Mesenchymal stem cell (in vitro differentiated cells and primary cell): Measurements from ENCODE around the gene ZDHHC14.

Source experiments
- DNase-seq: peaks from one replicate; pipeline ENCODE4 v3.0.0-alpha.2; 2013
- H2AFZ ChIP-seq: one replicate; pipeline ENCODE4 v1.6.1; 2013; ENCODE audit warnings: low read depth, mild to moderate bottlenecking, control low read depth, inconsistent platforms, low read length, moderate library complexity
- H2AK5ac ChIP-seq: 2 replicates; pipeline ENCODE4 v1.6.1; 2013; ENCODE audit warnings: low read length, moderate library complexity, mild to moderate bottlenecking, inconsistent platforms; ENCODE audit not compliant: severe bottlenecking
- H2BK120ac ChIP-seq: one replicate; pipeline ENCODE4 v1.6.1; 2013; ENCODE audit warnings: low read depth, mild to moderate bottlenecking, inconsistent platforms, low read length, moderate library complexity
- H2BK12ac ChIP-seq, 2 experiments: one replicate each; pipeline ENCODE4 v1.6.1; 2013; ENCODE audit warnings: inconsistent platforms in 2 of 2, low read length in 2 of 2, mild to moderate bottlenecking in 2 of 2, moderate library complexity in 2 of 2, control low read depth in 1 of 2
- H2BK15ac ChIP-seq: one replicate; pipeline ENCODE4 v1.6.1; 2013; ENCODE audit warnings: mild to moderate bottlenecking, low read depth, inconsistent platforms; ENCODE audit not compliant: poor library complexity, severe bottlenecking
- H2BK5ac ChIP-seq: 2 replicates; pipeline ENCODE4 v1.6.1; 2013; ENCODE audit warnings: low read depth, mild to moderate bottlenecking, low read length, control low read depth, inconsistent platforms; ENCODE audit not compliant: poor library complexity, severe bottlenecking
- H3K14ac ChIP-seq, 2 experiments: one replicate each; pipeline ENCODE4 v1.6.1; 2013; ENCODE audit warnings: inconsistent platforms in 2 of 2, low read length in 2 of 2, control low read depth in 1 of 2, mild to moderate bottlenecking in 1 of 2, moderate library complexity in 1 of 2
- H3K18ac ChIP-seq, 2 experiments: one replicate each; pipeline ENCODE4 v1.6.1; 2013; ENCODE audit warnings: inconsistent platforms in 2 of 2, low read length in 2 of 2, control low read depth in 1 of 2, low read depth in 1 of 2, mild to moderate bottlenecking in 1 of 2
- H3K23ac ChIP-seq, 2 experiments: one replicate each; pipeline ENCODE4 v1.6.1; 2013; ENCODE audit warnings: inconsistent platforms in 2 of 2, low read length in 2 of 2, mild to moderate bottlenecking in 2 of 2, moderate library complexity in 2 of 2, control low read depth in 1 of 2
- H3K27ac ChIP-seq: 2 replicates; pipeline ENCODE4 v1.5.1; 2013; ENCODE audit warnings: mild to moderate bottlenecking, moderate library complexity, low read length, control low read depth, inconsistent platforms; ENCODE audit not compliant: poor library complexity, severe bottlenecking
- H3K27me3 ChIP-seq, 2 experiments: 2 replicates each; pipeline versions ENCODE4 v1.6.1 to v1.7.0; 2013; ENCODE audit warnings: low read length in 2 of 2, mild to moderate bottlenecking in 2 of 2, moderate library complexity in 2 of 2, control low read depth in 1 of 2, inconsistent platforms in 1 of 2; ENCODE audit not compliant: control insufficient read depth in 1 of 2, insufficient read depth in 1 of 2
- H3K36me3 ChIP-seq, 2 experiments: 2 replicates each; pipeline versions ENCODE4 v1.6.1 to v1.7.0; 2013; ENCODE audit warnings: low read length in 2 of 2, control low read depth in 1 of 2, inconsistent platforms in 1 of 2, low read depth in 1 of 2, mild to moderate bottlenecking in 1 of 2; ENCODE audit not compliant: insufficient read depth in 2 of 2, control insufficient read depth in 1 of 2
- H3K4ac ChIP-seq, 2 experiments: one replicate each; pipeline ENCODE4 v1.6.1; 2013; ENCODE audit warnings: inconsistent platforms in 2 of 2, low read length in 2 of 2, mild to moderate bottlenecking in 2 of 2, moderate library complexity in 2 of 2, control low read depth in 1 of 2, low read depth in 1 of 2
- H3K4me1 ChIP-seq: 2 replicates; pipeline ENCODE4 v1.6.1; 2013; ENCODE audit warnings: low read depth, low read length, control low read depth; ENCODE audit not compliant: control insufficient read depth, insufficient read depth
- H3K4me2 ChIP-seq: 2 replicates; pipeline ENCODE4 v1.6.1; 2013; ENCODE audit warnings: low read length, mild to moderate bottlenecking, inconsistent platforms; ENCODE audit not compliant: poor library complexity, severe bottlenecking
- H3K4me3 ChIP-seq, 2 experiments: 2 replicates each; pipeline versions ENCODE4 v1.5.1 to v1.7.0; 2013; ENCODE audit warnings: low read length in 2 of 2, mild to moderate bottlenecking in 2 of 2, control low read depth in 1 of 2, low read depth in 1 of 2; ENCODE audit not compliant: insufficient read depth in 1 of 2
- H3K79me1 ChIP-seq: replicated peaks from 2 replicates; pipeline ENCODE4 v1.6.1; 2013; ENCODE audit warnings: mild to moderate bottlenecking, control low read depth, low read length, inconsistent platforms; ENCODE audit not compliant: poor library complexity, severe bottlenecking
- H3K9ac ChIP-seq: 2 replicates; pipeline ENCODE4 v1.7.0; 2013; ENCODE audit warnings: mild to moderate bottlenecking, low read length, moderate library complexity
- H3K9me3 ChIP-seq: 2 replicates; pipeline ENCODE4 v1.7.0; 2013; ENCODE audit warnings: mild to moderate bottlenecking, low read length; ENCODE audit not compliant: control insufficient read depth
- H4K8ac ChIP-seq: one replicate; pipeline ENCODE4 v1.6.1; 2013; ENCODE audit warnings: inconsistent platforms, mild to moderate bottlenecking, low read length, moderate library complexity
- H4K91ac ChIP-seq: one replicate; pipeline ENCODE4 v1.6.1; 2013; ENCODE audit warnings: mild to moderate bottlenecking, low read length, inconsistent platforms
- WGBS: methylation state at CpG from one replicate; pipeline ENCODE4 v1.1.7; 2013; ENCODE audit warnings: mixed read lengths; 5-methylcytosine and 5-hydroxymethylcytosine counted together

Gene ZDHHC14

DNA sequence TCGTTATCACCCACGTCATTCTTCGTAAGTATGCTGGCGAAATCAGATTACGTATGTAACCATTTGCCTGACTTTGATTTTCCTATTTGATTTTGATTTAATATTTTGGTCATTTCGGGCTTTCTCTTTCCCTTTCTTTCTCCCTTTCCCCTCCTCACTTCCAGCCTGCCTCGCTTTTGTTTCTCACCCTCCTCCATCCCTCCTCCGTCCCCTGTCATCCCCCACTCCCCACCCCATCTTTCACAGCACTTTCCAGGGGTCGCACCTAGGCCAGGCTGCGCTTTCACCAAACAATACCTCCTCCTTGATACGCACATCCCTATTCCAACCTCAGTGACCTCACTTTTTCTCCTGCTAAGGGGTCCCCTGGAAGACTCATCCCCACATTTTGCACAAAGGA lies 247.5 kb downstream of the ZDHHC14 start:
- H3K9ac ChIP-seq = no peak overlapping the region
- H2AFZ ChIP-seq = no peak overlapping the region
- H3K4me1 ChIP-seq = peaks cover 2% of the 10 kb centered on the region
- WGBS = 95% methylated on average over 11 of the region's 11 CpGs
- H3K4me2 ChIP-seq = no peak overlapping the region
- H3K9me3 ChIP-seq = no peaks in the 10 kb centered on the region
- H4K91ac ChIP-seq = peak overlapping the region; percentile 34
- no peak overlapping the region for H3K4me3 ChIP-seq
- no peak overlapping the region for H2BK15ac ChIP-seq
- no peak overlapping the region for H2BK120ac ChIP-seq
- no peak overlapping the region for H3K4ac ChIP-seq
- no peak overlapping the region for H3K18ac ChIP-seq
- no peak for DNase-seq
- no peak overlapping the region for H3K23ac ChIP-seq
- H4K8ac ChIP-seq = no peak overlapping the region
- H3K27me3 ChIP-seq = no peaks in the 10 kb centered on the region
- no peak overlapping the region for H2BK5ac ChIP-seq
- H2BK12ac ChIP-seq = peak overlapping the region; percentile 29 to 30
- H3K36me3 ChIP-seq = peaks cover 2 to 4% of the 10 kb centered on the region in 2 experiments
- no peak overlapping the region for H3K14ac ChIP-seq
- H2AK5ac ChIP-seq = no peak overlapping the region
- H3K27ac ChIP-seq = no peak overlapping the region
- peaks cover 3% of the 10 kb centered on the region for H3K79me1 ChIP-seq

GRCh38 chr6:157629220-157629619 lies 248.2 kb downstream of the ZDHHC14 start:
- Histone ChIP-seq H3K4me3 (no peak overlapping the region), H3K4ac (no peak overlapping the region), H3K4me2 (no peak overlapping the region), H4K8ac (no peak overlapping the region), H3K9ac (no peak overlapping the region), H3K27me3 (no peaks in the 10 kb centered on the region), H3K36me3 (peaks cover 2 to 4% of the 10 kb centered on the region in 2 experiments), H2BK120ac (no peak overlapping the region), H2AK5ac (no peak overlapping the region), H2BK15ac (no peak overlapping the region), H3K18ac (no peak overlapping the region), H3K23ac (no peak overlapping the region), H3K79me1 (peaks cover 3% of the 10 kb centered on the region), H2AFZ (no peak overlapping the region), H3K4me1 (peaks cover 2% of the 10 kb centered on the region), H3K27ac (no peak overlapping the region), H3K9me3 (no peaks in the 10 kb centered on the region), H3K14ac (no peak overlapping the region), H2BK12ac (no peak overlapping the region), H2BK5ac (no peak overlapping the region), H4K91ac (no peak overlapping the region)
- WGBS = 35% methylated on average over 7 of the region's 10 CpGs
- peak; percentile 45 for DNase-seq

DNA sequence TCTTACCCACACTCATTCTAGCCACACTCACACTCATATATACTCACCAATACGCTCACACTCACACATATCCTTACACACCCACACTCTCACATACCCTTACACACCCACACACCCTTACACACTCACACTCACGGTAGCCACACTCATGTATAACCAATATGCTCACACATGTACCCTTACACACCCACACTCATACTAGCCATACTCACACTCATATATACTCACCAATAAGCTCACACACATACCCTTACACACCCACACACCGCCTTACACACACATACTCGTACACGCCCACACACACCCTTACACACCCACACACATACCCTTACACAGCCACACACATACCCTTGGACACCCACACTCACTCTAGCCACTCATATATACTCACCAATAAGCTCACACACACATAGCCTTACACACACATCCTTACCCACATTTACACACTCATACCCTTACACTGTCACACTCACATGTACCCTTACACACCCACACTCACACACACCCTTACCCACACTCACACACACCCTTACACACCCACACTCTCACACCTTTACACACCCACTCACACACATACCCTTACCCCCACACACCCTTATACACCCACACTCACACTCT lies 249.6 kb downstream of the ZDHHC14 start:
- H3K14ac ChIP-seq = peak overlapping the region in 1 of 2 experiments; percentile 51
- no peak overlapping the region for H3K4me3 ChIP-seq
- peaks cover 2% of the 10 kb centered on the region for H3K4me1 ChIP-seq
- no peak overlapping the region for H3K4ac ChIP-seq
- H3K9ac ChIP-seq = no peak overlapping the region
- H2BK120ac ChIP-seq = no peak overlapping the region
- 96% methylated on average over 5 of the region's 5 CpGs for WGBS
- no peak for DNase-seq
- no peaks in the 10 kb centered on the region for H3K79me1 ChIP-seq
- H2AFZ ChIP-seq = no peak overlapping the region
- H3K18ac ChIP-seq = no peak overlapping the region
- H3K27ac ChIP-seq = no peak overlapping the region
- no peak overlapping the region for H2BK5ac ChIP-seq
- H2BK12ac ChIP-seq = no peak overlapping the region
- H3K9me3 ChIP-seq = no peaks in the 10 kb centered on the region
- H4K8ac ChIP-seq = no peak overlapping the region
- no peaks in the 10 kb centered on the region for H3K27me3 ChIP-seq
- H4K91ac ChIP-seq = peak overlapping the region; percentile 18
- no peak overlapping the region for H2BK15ac ChIP-seq
- no peak overlapping the region for H2AK5ac ChIP-seq
- no peak overlapping the region for H3K4me2 ChIP-seq
- no peak overlapping the region for H3K23ac ChIP-seq
- peaks cover 2 to 7% of the 10 kb centered on the region in 2 experiments for H3K36me3 ChIP-seq

GRCh38 chr6:157631412-157631811 lies 250.4 kb downstream of the ZDHHC14 start:
- Histone ChIP-seq H3K14ac (no peak overlapping the region), H3K27ac (no peak overlapping the region), H3K23ac (no peak overlapping the region), H3K18ac (no peak overlapping the region), H4K91ac (no peak overlapping the region), H2AK5ac (no peak overlapping the region), H3K27me3 (no peaks in the 10 kb centered on the region), H3K4me1 (peaks cover 2% of the 10 kb centered on the region), H2BK15ac (no peak overlapping the region), H3K9ac (no peak overlapping the region), H3K4me2 (no peak overlapping the region), H2AFZ (no peak overlapping the region), H3K9me3 (no peaks in the 10 kb centered on the region), H2BK5ac (no peak overlapping the region), H3K36me3 (peaks cover 2 to 7% of the 10 kb centered on the region in 2 experiments), H3K4me3 (no peak overlapping the region), H4K8ac (no peak overlapping the region), H3K79me1 (no peaks in the 10 kb centered on the region), H2BK12ac (no peak overlapping the region), H2BK120ac (no peak overlapping the region), H3K4ac (no peak overlapping the region)
- 91% methylated on average over 7 of the region's 7 CpGs for WGBS
- no peak for DNase-seq
